Sigmoid colon (tissue), 7 donors: ENCODE data around the gene RBM28. TPM values are rescaled to one million over a fixed set of nuclear protein-coding genes. Genes with fewer than 3 reads are reported as not detected.

Experiments used
- DNase-seq: peaks from one replicate; pipeline ENCODE4 v3.0.0-alpha.2; 2019
- H3K27ac ChIP-seq, 4 donors: fragments of 200-600 bp; sonication (generic); one replicate each; pipeline ENCODE4 v1.5.1; 2016 to 2019; ENCODE audit warnings: mild to moderate bottlenecking in 1 of 4
- H3K27me3 ChIP-seq, 3 donors: fragments of 200-600 bp; sonication (generic); one replicate each; pipeline ENCODE4 v1.5.1; 2019; ENCODE audit warnings: mild to moderate bottlenecking in 1 of 3
- H3K36me3 ChIP-seq, 4 donors: fragments of 200-600 bp; sonication (generic); one replicate each; pipeline ENCODE4 v1.5.1; 2016 to 2019
- H3K4me1 ChIP-seq, 4 donors: fragments of 200-600 bp; sonication (generic); one replicate each; pipeline ENCODE4 v1.5.1; 2017 to 2019
- H3K4me3 ChIP-seq, 4 donors: fragments of 200-600 bp; sonication (generic); one replicate each; pipeline ENCODE4 v1.5.1; 2017 to 2019; ENCODE audit warnings: mild to moderate bottlenecking in 2 of 4, moderate library complexity in 1 of 4
- H3K9me3 ChIP-seq, 4 donors: fragments of 200-600 bp in 3 of 4; sonication (generic) in 3 of 4; one replicate each; pipeline versions ENCODE4 v1.5.1 to v1.6.1; 2013 to 2019
- EP300 ChIP-seq, 4 donors: sonication (generic); formaldehyde crosslinking; IDR thresholded peaks; one replicate each; pipeline ENCODE4 v1.6.1; 2017; ENCODE audit warnings: antibody characterized with exemption in 4 of 4
- POLR2A ChIP-seq, 2 donors: fragments of 450-650 bp; IDR thresholded peaks; one replicate each; pipeline ENCODE4 v1.6.1; 2016; ENCODE audit warnings: antibody characterized with exemption in 2 of 2, mild to moderate bottlenecking in 2 of 2, moderate library complexity in 2 of 2
- POLR2AphosphoS5 ChIP-seq, 4 donors: sonication (generic); formaldehyde crosslinking; IDR thresholded peaks; one replicate each; pipeline ENCODE4 v1.6.1; 2017; ENCODE audit warnings: antibody characterized with exemption in 4 of 4
- WGBS, 2 donors: extraction: QIAGEN DNeasy Blood & Tissue Kit; methylation state at CpG; one replicate each; pipeline ENCODE4 v1.1.7; 2013; 5-methylcytosine and 5-hydroxymethylcytosine counted together
- intact Hi-C: fragments of 100-400 bp; cut with DNase I; formaldehyde crosslinking; loops from one replicate; pipeline ENCODE4 v1.15.1; 2023
- polyA plus RNA-seq, 3 donors: library from polyadenylated mRNA; stranded (reverse); fragments of 200-250 nt; gene quantifications; one replicate each; pipeline ENCODE4 v1.2.3, GENCODE V29; 2013
- total RNA-seq, 4 donors: library from RNA; depleted of rRNA; stranded (reverse); fragments of >200 nt; gene quantifications; one replicate each; pipeline ENCODE4 v1.1.0, GENCODE V29; 2016
- TF ChIP-seq, protein P1 (sequence below), 4 experiments: fragments of 450-650 bp in 3 of 4; fragments of 200-600 bp in 1 of 4; IDR thresholded peaks; one replicate each; pipeline ENCODE4 v1.5.1; 2016 to 2019; ENCODE audit warnings: antibody characterized with exemption in 4 of 4, mild to moderate bottlenecking in 3 of 4, moderate library complexity in 2 of 4
- donor health status: healthy with polysubstance abuse.
- donor health status: Bipolar disorder and iron deficiency.
- donor health status: healthy.

RBM28 gene
- total and polyA plus RNA-seq, 7 donors: 6.6 to 36.3 (median 15.1) TPM

DNA sequence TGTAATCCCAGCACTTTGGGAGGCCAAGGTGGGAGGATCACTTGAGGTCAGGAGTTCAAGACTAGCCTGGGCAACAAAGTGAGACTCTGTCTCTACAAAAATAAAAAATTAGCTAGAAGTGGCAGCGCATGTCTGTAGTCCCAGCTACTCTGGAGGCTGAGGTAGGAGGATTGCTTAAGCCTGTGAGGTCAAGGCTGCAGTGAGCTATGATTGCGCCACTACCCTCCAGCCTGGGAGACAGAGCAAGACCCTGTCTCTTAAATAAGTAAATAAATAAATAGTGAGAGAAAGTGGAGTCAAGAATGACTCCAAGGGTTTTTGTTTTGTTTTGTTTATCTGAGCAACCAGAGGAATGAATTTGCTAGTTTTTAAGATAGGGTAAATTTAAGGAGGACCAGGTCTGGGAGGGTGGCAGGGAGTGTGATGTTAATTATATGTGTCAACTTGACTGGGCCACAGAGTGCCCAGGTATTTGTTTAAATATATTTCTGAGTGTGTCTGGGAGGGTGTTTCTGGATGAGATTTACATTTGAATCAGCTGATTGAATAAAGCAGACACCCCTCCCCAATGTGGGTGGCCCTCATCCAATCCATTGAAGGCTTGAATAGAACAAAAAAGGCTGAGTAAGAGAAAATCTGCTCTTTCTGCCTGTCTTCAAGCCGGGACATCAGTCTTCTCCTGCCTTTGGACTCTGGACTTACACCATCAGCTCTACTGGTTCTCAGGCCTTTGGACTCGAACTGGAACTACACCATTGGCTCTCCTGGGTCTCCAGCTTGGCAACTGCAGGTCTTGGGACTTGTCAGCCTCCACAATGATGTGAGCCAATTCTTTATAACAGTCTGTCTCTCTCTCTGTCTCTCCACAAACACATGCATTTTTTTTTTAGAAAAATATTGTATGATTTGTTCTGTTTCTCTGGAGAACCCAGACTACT is 42.5 kb upstream of the RBM28 start:
- no peak overlapping the region for H3K27ac ChIP-seq
- H3K4me3 ChIP-seq: no peak overlapping the region
- no peak for DNase-seq
- H3K36me3 ChIP-seq: no peaks in the 10 kb centered on the region
- no peaks in the 10 kb centered on the region for H3K27me3 ChIP-seq
- TF ChIP-seq, protein P1, sequence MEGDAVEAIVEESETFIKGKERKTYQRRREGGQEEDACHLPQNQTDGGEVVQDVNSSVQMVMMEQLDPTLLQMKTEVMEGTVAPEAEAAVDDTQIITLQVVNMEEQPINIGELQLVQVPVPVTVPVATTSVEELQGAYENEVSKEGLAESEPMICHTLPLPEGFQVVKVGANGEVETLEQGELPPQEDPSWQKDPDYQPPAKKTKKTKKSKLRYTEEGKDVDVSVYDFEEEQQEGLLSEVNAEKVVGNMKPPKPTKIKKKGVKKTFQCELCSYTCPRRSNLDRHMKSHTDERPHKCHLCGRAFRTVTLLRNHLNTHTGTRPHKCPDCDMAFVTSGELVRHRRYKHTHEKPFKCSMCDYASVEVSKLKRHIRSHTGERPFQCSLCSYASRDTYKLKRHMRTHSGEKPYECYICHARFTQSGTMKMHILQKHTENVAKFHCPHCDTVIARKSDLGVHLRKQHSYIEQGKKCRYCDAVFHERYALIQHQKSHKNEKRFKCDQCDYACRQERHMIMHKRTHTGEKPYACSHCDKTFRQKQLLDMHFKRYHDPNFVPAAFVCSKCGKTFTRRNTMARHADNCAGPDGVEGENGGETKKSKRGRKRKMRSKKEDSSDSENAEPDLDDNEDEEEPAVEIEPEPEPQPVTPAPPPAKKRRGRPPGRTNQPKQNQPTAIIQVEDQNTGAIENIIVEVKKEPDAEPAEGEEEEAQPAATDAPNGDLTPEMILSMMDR (IDR thresholded peaks at IDR 0.05): no peak
- TF ChIP-seq POLR2AphosphoS5 (IDR thresholded peaks at IDR 0.05): no peak
- TF ChIP-seq POLR2A (IDR thresholded peaks at IDR 0.05): no peak
- TF ChIP-seq EP300 (IDR thresholded peaks at IDR 0.05): no peak
- H3K4me1 ChIP-seq: peaks cover 0 to 9% (median 7%) of the 10 kb centered on the region in 4 donors
- intact Hi-C loops: loop anchor here (2.0 kb wide), 1 partner anchor 33 kb away; no protein-coding TSS in a partner anchor
- H3K9me3 ChIP-seq: no peaks in the 10 kb centered on the region
- WGBS, 2 donors: 85 to 89% methylated on average over 4 of the region's 4 CpGs

DNA sequence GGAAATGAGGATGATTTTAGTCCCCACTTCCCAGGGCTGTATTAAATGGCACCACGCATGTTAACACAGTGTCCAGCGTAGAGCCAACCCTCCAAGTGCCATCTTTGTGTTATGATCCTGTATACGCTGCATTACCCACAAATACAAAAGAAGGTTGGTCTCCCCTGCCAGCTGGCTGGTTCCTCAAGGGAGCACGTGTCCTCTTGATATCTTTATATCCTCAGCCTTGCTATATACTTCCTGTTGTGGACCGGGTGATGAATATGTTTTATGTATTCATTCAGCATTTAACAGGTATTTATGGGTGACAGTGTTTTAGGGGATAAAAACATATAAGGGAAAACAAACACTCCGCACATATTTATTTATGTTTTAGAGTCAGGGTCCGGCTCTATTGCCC is 41.0 kb upstream of the RBM28 start:
- Histone ChIP-seq H3K4me1 (peaks cover 0 to 9% (median 7%) of the 10 kb centered on the region in 4 donors), H3K36me3 (no peaks in the 10 kb centered on the region), H3K9me3 (no peaks in the 10 kb centered on the region), H3K4me3 (no peak overlapping the region), H3K27ac (no peak overlapping the region), H3K27me3 (no peaks in the 10 kb centered on the region)
- TF ChIP-seq, protein P1 (IDR thresholded peaks at IDR 0.05): no peak
- no peak for TF ChIP-seq POLR2A (IDR thresholded peaks at IDR 0.05)
- TF ChIP-seq EP300 (IDR thresholded peaks at IDR 0.05): no peak
- no peak for TF ChIP-seq POLR2AphosphoS5 (IDR thresholded peaks at IDR 0.05)
- 61 to 63% methylated on average over 7 of the region's 7 CpGs for WGBS, 2 donors
- intact Hi-C loops: no loop called here
- DNase-seq: no peak

DNA sequence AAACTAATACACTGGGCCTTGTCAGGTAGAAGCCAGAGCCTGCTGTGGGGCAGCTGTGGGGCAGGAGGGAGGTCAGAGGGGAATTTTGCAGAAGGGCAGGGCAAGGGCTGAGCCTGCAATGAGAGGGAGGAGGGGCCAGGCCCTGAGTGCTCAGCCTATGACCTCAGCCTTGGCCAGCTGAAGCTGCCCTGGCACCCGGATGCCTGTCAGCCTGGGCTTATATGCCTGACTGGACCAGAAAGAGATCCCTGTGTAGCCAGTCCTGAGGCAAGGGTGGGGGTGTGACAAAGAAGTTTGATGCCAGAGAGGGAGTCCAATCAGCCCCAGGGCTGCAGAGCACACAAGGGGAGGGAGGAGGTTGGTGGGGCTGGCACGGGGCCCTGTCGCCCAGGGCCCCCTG is 40.1 kb upstream of the RBM28 start:
- H3K36me3 ChIP-seq: no peaks in the 10 kb centered on the region
- DNase-seq: no peak
- intact Hi-C loops: no loop called here
- H3K4me1 ChIP-seq: peaks cover 0 to 9% (median 7%) of the 10 kb centered on the region in 4 donors
- TF ChIP-seq, protein P1 (IDR thresholded peaks at IDR 0.05): no peak
- TF ChIP-seq POLR2A (IDR thresholded peaks at IDR 0.05) (no peak), EP300 (IDR thresholded peaks at IDR 0.05) (no peak), POLR2AphosphoS5 (IDR thresholded peaks at IDR 0.05) (no peak)
- WGBS, 2 donors: 78 to 82% methylated on average over 3 of the region's 3 CpGs
- H3K27me3 ChIP-seq: no peaks in the 10 kb centered on the region
- H3K4me3 ChIP-seq: no peak overlapping the region
- no peak overlapping the region for H3K27ac ChIP-seq
- no peaks in the 10 kb centered on the region for H3K9me3 ChIP-seq

DNA sequence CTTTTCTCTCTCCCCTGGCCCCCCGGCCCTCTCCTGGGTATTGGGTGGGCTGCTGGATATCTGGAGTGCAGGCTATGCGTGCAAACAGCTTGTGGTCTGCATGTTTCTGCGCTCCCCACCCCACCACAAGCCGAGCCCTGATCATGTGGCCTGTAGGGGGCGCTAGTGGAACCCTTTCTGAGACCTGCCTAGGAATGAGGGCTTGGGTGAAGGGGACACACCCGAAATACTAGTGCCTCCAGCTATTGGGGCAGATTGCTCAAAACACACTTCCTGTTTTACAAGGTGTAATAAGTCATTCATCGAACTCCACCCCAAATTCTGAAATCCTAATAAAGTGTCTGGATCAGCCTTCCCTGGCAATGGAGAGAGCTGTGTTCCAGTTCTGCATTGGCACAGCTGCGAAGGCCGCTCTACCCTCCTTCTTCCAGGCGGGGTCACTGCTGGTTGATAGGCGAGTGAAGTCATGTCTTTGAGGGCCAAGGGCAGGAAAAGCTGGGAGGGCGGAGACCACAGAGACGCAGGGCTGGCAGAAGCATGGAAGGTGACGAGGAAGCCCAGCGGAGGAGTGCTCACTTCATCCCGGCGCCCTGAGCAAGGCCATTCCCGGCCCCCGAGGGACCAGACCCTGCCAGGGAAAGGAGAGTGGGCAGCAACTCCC is 37.6 kb upstream of the RBM28 start:
- no peaks in the 10 kb centered on the region for H3K27me3 ChIP-seq
- intact Hi-C loops: no loop called here
- TF ChIP-seq EP300 (IDR thresholded peaks at IDR 0.05) (no peak), POLR2AphosphoS5 (IDR thresholded peaks at IDR 0.05) (no peak), POLR2A (IDR thresholded peaks at IDR 0.05) (no peak)
- TF ChIP-seq, protein P1 (IDR thresholded peaks at IDR 0.05): no peak
- H3K27ac ChIP-seq: no peak overlapping the region
- no peak for DNase-seq
- no peaks in the 10 kb centered on the region for H3K4me1 ChIP-seq
- no peaks in the 10 kb centered on the region for H3K9me3 ChIP-seq
- no peak overlapping the region for H3K4me3 ChIP-seq
- WGBS, 2 donors: 66 to 71% methylated on average over 19 of the region's 19 CpGs
- H3K36me3 ChIP-seq: no peaks in the 10 kb centered on the region
